Breast epithelium (tissue), 3 donors: ENCODE data around the gene BHMT.

ENCODE experiments used
- CTCF ChIP-seq, 3 donors: fragments of 450-650 bp; IDR thresholded peaks; one replicate each; pipeline ENCODE4 v1.5.1; 2016 to 2017; ENCODE audit warnings: antibody characterized with exemption in 3 of 3, mild to moderate bottlenecking in 3 of 3, moderate library complexity in 3 of 3
- POLR2A ChIP-seq: fragments of 450-650 bp; IDR thresholded peaks from one replicate; pipeline ENCODE4 v1.6.1; 2016; ENCODE audit warnings: antibody characterized with exemption, mild to moderate bottlenecking, moderate library complexity
- POLR2AphosphoS5 ChIP-seq, 3 donors: sonication (generic); formaldehyde crosslinking; IDR thresholded peaks; one replicate each; pipeline ENCODE4 v1.6.1; 2017; ENCODE audit warnings: antibody characterized with exemption in 3 of 3

GRCh38 chr5:79105868-79106267 is 5.7 kb upstream of the BHMT start:
- TF ChIP-seq CTCF (IDR thresholded peaks at IDR 0.05) (no peak), POLR2A (no peak), POLR2AphosphoS5 (IDR thresholded peaks at IDR 0.05) (no peak)
